ENCODE results near the gene UGT1A6. TPM values are rescaled to one million over a fixed set of nuclear protein-coding genes. Genes with fewer than 3 reads are reported as not detected.

UGT1A6 gene
- total RNA-seq, 1 experiment from 2014 or later = not detected

DNA sequence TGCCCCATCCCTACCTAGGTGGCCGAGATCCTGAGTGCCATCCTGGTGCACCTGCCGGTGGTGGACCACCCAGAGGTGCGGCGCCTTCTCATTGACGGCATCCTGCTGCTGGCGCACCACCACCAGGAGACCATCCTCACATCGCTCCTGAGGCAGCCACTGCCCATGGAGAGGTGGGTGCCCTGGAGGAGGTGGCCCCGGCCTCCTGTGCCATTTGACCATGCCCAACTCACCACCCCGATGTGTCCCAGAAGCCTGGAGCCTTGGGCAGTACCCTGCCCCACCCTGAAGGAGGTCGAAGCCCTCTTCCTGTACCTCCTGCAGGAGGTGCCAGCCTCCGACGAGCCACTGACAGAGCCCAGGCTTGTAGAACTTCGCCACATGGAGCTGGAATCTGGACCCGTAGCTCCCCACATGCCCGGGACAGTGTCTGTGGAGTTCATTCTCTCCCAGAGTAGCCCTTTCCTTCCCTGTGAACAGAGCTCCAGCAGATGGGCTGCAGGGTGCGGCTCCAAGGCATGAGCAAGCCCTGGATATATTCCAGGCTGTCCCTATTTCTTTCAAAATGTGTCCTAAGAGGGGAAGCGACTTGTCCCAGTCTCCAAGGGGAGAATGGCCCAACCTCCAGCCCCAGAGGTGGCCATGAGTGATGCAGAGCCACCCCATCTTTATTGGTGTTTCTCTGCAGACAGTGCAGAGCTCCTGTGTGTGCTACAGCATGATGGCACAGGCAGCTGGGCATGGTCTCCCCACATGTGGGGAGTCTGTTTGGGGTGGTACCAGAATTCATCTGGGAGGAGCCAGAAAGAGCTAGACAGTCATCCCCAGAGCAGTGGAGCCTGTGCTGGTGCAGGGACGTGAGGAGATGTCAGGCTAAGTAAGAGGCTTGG is 127.4 kb downstream of the UGT1A6 start:
- no peak for DNase-seq (ENCODE audit: low spot score)

DNA sequence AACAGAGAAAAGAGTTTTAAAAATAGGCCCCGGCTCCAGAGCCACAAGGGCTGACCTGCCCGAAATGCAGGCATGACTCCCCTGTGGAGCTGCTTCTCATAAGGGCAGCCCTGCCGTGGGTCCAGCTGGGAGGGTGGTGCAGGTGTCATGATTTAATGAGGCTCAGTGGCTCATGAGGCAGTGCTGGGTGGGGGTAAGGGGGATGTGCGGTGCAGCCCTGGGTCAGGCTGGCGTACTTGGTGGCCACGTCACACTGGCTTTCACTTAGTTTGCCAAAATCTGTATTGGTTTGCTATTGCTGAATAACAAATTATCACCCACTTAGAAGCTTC is 128.1 kb downstream of the UGT1A6 start:
- no peak for DNase-seq (ENCODE audit: low spot score)

DNA sequence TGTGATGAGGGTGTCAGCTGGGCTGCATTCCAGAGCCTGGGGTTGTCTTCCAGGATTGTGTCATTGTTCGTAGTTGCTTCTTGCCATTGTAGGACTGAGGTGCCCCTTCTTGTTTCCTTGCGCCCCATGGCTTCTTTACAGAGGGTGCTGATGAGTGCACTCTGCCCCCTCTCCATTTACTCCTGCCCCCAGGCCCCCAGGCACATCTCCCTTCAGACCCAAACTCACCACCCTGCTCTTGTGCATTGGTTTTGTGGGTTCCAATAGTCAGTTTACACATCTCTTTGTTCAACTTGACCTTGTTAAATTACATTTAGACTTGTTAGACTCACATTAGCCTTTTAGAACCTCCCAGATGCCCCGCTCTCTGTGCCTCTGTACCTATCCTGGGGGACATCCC is 128.5 kb downstream of the UGT1A6 start:
- no peak for DNase-seq (ENCODE audit: low spot score)

DNA sequence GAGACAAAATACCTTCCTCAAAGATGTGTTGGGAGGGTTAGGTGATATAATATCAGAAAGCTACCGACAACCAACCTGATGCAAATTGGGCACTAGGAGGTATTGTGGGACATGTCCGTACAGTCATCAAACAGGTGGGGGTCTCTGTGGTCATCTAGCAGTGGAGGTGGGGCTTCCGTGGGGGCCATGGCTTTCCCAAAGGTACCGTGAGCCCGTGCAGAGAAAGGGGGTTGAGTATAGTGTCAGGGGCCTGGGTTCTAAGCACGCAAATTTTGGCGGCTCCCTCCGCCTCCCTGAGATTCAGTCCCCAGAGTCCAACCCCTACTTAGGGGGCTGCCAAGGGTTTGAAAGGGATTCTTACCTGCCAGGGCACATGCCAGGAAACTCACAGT is 129.0 kb downstream of the UGT1A6 start:
- no peak for DNase-seq (ENCODE audit: low spot score)

DNA sequence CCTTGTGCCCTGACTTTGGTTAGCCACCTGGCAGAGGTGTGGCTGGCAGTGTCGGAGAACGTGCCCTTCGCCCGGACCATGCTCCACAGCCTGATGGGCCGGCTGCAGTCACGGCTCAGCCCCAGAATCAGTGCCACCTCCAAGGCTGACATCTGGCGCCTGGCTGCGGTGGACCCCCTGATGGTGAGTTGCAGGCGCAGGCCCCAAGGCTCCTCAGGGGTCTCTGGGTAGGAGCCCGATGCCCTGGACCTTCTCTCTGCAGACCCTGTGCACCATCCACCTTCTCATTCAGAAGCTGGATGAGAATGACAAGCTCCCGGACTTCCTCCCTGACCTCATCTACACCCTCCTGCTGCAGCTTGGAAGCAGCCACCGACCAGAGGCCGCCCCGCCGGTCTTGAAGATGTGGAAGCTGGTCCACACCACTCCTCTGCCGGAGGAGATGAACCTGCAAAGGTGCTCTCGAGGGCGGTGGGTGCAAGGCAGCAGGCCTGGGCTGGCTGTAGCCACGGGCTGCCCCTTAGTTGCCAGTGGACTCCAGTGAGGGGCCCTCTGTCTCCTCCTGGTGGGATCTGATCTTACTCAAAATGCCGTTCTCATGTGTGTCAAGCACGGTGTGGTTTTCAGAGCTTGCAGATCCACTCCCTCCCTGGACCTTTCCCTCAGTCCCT is 129.5 kb downstream of the UGT1A6 start:
- no peak for DNase-seq (ENCODE audit: low spot score)

Other genes with a start within 250 kb of the UGT1A6 start
- 62.0 and 70.1 TPM in 2 replicates for gene USP40, start 126.1 kb upstream of the UGT1A6 start, total RNA-seq (2014; rRNA removed; shearing (Covaris generic))
- not detected in 2 replicates for gene UGT1A8, start 75.3 kb upstream of the UGT1A6 start, total RNA-seq (2014; rRNA removed; shearing (Covaris generic))
- not detected in 2 replicates for gene UGT1A10, start 56.4 kb upstream of the UGT1A6 start, total RNA-seq (2014; rRNA removed; shearing (Covaris generic))
- gene UGT1A9, start 21.0 kb upstream of the UGT1A6 start, total RNA-seq (2014; rRNA removed; shearing (Covaris generic)) = not detected in 2 replicates
- not detected in 2 replicates for gene UGT1A7, start 11.0 kb upstream of the UGT1A6 start, total RNA-seq (2014; rRNA removed; shearing (Covaris generic))
- not detected in 2 replicates for gene UGT1A5, start 20.0 kb downstream of the UGT1A6 start, total RNA-seq (2014; rRNA removed; shearing (Covaris generic))
- not detected in 2 replicates for gene UGT1A4, start 25.8 kb downstream of the UGT1A6 start, total RNA-seq (2014; rRNA removed; shearing (Covaris generic))
- gene UGT1A3, start 36.2 kb downstream of the UGT1A6 start, total RNA-seq (2014; rRNA removed; shearing (Covaris generic)) = not detected in 2 replicates
- not detected in 2 replicates for gene UGT1A1, start 67.4 kb downstream of the UGT1A6 start, total RNA-seq (2014; rRNA removed; shearing (Covaris generic))
- 0.48 TPM in 1 of 2 replicates, not detected in the other for gene MROH2A, start 85.4 kb downstream of the UGT1A6 start, total RNA-seq (2014; rRNA removed; shearing (Covaris generic))
- 78.3 and 83.2 TPM in 2 replicates for gene HJURP, start 161.6 kb downstream of the UGT1A6 start, total RNA-seq (2014; rRNA removed; shearing (Covaris generic))
- gene TRPM8, start 224.5 kb downstream of the UGT1A6 start, total RNA-seq (2014; rRNA removed; shearing (Covaris generic)) = 1.1 and 2.4 TPM in 2 replicates